ENCODE results near the gene EIF2B2.

Gene EIF2B2

DNA sequence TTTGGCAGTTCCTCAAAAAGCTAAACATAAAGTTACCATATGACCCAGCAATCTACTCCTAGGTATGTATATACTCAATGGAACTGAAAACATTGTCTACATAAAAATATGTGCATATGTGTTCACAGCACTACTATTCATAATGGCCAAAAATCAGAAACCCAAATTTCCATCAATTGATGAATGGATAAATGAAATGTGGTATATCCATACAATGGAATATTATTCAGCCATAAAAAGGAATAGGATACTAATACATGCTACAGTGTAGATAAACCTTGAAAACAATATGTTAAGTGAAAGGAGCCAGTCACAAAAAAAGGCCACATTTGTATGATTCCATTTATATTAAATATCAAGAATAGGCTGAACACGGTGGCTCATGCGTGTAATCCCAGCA lies 57.7 kb downstream of the EIF2B2 start:
- FAIRE-seq (no peak), DNase-seq (ENCODE audit: insufficient read length, low spot score) (no peak)
- TF ChIP-seq POLR2AphosphoS5 (IDR thresholded peaks at IDR 0.05; ENCODE audit: low read depth, low read length) (no peak), POU2F2 (IDR thresholded peaks at IDR 0.05; ENCODE audit: low read depth, low read length) (no peak), TAF1 (IDR thresholded peaks at IDR 0.05; ENCODE audit: low read depth, low read length) (no peak), POLR2A (IDR thresholded peaks at IDR 0.05; ENCODE audit: low read depth, low read length) (no peak), SPI1 (IDR thresholded peaks at IDR 0.05; ENCODE audit: low read depth, low read length) (no peak), PAX5 (IDR thresholded peaks at IDR 0.05; ENCODE audit: insufficient read depth, low read length, severe bottlenecking) (no peak)
